ENCODE measurements around the gene CASP2.
A peak's percentile ranks its signal among the peaks of the same experiment; 100 is the strongest.

- TF ChIP-seq, protein P1, sequence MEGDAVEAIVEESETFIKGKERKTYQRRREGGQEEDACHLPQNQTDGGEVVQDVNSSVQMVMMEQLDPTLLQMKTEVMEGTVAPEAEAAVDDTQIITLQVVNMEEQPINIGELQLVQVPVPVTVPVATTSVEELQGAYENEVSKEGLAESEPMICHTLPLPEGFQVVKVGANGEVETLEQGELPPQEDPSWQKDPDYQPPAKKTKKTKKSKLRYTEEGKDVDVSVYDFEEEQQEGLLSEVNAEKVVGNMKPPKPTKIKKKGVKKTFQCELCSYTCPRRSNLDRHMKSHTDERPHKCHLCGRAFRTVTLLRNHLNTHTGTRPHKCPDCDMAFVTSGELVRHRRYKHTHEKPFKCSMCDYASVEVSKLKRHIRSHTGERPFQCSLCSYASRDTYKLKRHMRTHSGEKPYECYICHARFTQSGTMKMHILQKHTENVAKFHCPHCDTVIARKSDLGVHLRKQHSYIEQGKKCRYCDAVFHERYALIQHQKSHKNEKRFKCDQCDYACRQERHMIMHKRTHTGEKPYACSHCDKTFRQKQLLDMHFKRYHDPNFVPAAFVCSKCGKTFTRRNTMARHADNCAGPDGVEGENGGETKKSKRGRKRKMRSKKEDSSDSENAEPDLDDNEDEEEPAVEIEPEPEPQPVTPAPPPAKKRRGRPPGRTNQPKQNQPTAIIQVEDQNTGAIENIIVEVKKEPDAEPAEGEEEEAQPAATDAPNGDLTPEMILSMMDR (IDR thresholded peaks at IDR 0.05 in 4 of 5, conservative IDR thresholded peaks at IDR 0.05 in 1 of 5) = peak in 3 of 5 experiments; percentile 12 to 36 (median 24)
- no peak for TF ChIP-seq POLR2A (IDR thresholded peaks at IDR 0.05)
Observed at GRCh38 chr7:143318661-143319060, 30.5 kb downstream of the CASP2 start.

Measured in gastrocnemius medialis (tissue), 4 donors.